ENCODE measurements around the gene GNB5. TPM values are rescaled to one million over a fixed set of nuclear protein-coding genes. Genes with fewer than 3 reads are reported as not detected.

GNB5 gene
- total and polyA plus RNA-seq, 2 experiments from 2014 or later = 21.3 to 21.6 TPM

DNA sequence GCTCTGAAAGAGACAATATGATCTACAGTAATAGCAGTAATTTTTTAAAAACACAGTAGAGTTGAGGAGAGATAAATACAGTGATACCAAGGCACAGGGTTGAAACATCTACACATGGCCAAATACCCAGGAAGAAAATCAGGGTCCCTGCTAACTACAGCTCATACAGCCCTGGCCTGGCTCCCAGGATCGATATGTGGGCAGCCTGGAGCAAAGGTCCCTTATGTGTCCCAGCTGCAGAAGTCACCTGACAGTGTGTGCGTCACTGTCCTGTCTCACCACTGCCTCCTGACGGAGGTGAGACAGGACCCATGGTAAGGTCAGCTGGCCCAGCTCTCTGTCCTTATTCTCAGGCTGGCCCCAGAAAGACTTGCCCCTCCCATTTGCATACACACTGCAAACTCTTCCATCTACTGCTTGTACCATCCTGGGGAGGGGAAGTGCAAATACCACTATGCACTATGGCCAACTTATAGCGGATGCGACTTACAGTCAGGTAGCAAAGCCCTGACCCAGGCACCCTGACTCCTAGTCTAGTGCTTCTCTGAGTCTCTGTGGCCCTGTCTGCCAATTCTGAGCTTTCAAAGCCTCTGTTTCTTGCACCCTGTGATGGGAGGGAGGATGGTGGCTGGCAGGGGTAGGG is 56.6 kb downstream of the GNB5 start:
- no peak overlapping the region for H2AFZ ChIP-seq
- no peaks in the 10 kb centered on the region for H3K9me2 ChIP-seq (replicated peaks; ENCODE audit: insufficient read depth)
- DNase-seq (ENCODE audit: low spot score) = peak; percentile 61
- no peaks in the 10 kb centered on the region for H3K27me3 ChIP-seq
- H3K79me2 ChIP-seq = no peaks in the 10 kb centered on the region
- peaks cover 16% of the 10 kb centered on the region for H3K4me1 ChIP-seq (ENCODE audit: insufficient read depth)
- TF ChIP-seq EZH2 (IDR thresholded peaks at IDR 0.05; ENCODE audit: borderline replicate concordance) (no peak), EZH2phosphoT487 (IDR thresholded peaks at IDR 0.05; ENCODE audit: low read depth, severe bottlenecking, unreplicated experiment) (no peak)
- TF ChIP-seq, protein P1, sequence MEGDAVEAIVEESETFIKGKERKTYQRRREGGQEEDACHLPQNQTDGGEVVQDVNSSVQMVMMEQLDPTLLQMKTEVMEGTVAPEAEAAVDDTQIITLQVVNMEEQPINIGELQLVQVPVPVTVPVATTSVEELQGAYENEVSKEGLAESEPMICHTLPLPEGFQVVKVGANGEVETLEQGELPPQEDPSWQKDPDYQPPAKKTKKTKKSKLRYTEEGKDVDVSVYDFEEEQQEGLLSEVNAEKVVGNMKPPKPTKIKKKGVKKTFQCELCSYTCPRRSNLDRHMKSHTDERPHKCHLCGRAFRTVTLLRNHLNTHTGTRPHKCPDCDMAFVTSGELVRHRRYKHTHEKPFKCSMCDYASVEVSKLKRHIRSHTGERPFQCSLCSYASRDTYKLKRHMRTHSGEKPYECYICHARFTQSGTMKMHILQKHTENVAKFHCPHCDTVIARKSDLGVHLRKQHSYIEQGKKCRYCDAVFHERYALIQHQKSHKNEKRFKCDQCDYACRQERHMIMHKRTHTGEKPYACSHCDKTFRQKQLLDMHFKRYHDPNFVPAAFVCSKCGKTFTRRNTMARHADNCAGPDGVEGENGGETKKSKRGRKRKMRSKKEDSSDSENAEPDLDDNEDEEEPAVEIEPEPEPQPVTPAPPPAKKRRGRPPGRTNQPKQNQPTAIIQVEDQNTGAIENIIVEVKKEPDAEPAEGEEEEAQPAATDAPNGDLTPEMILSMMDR (IDR thresholded peaks at IDR 0.05; ENCODE audit: poor library complexity) = no peak
- H3K4me3 ChIP-seq = no peak overlapping the region
- H3K4me2 ChIP-seq = no peak overlapping the region
- no peaks in the 10 kb centered on the region for H3K9me3 ChIP-seq (ENCODE audit: low read depth)
- peak overlapping the region; percentile 61 for H3K27ac ChIP-seq
- H3K36me3 ChIP-seq (replicated peaks; ENCODE audit: insufficient read depth, low read depth) = no peaks in the 10 kb centered on the region
- H4K20me1 ChIP-seq (ENCODE audit: insufficient read depth, poor library complexity, severe bottlenecking) = no peaks in the 10 kb centered on the region
- WGBS (ENCODE audit: low lambda C conversion rate, missing lambda C conversion rate) = 88% methylated on average over 5 of the region's 5 CpGs

DNA sequence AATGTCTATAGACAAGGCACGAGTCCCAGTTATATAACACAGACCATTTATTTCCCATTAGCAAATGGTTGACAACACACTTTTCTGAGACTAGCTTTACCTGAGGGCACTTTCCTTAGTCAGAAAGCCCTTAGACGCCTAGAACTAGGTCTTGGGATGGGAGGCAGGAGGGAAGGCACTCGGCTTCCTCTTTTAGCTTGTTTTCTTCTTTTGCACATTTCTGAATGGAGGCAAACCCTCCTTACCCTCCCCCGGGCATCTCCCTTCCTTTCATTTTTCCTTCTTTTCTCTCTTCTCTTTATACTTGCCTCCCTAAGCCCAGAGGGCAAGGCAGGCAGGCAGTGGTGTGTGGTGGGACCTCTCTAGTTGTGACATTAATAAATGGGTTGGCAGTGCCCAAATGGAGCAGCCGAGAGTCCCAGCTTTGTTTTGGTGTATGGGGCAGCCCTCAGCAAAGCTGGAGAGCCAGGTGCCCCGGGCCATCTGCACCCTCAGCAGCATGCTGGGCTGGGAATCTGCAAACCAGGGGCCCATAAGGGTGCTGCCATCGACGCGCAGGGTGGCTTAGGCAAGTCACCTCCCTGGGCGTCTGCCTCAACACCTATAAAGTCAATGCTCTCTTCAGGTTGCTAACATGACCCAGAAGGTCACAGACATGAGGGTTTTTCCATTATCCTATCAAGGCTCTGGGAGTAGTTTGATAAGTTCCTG is 57.5 kb downstream of the GNB5 start:
- Histone ChIP-seq H3K4me2 (no peak overlapping the region), H3K9me2 (replicated peaks; ENCODE audit: insufficient read depth) (no peaks in the 10 kb centered on the region), H3K4me3 (no peak overlapping the region), H2AFZ (no peak overlapping the region), H3K36me3 (replicated peaks; ENCODE audit: insufficient read depth, low read depth) (no peaks in the 10 kb centered on the region), H4K20me1 (ENCODE audit: insufficient read depth, poor library complexity, severe bottlenecking) (no peaks in the 10 kb centered on the region), H3K27ac (peak overlapping the region; percentile 61), H3K4me1 (ENCODE audit: insufficient read depth) (peaks cover 16% of the 10 kb centered on the region), H3K9me3 (ENCODE audit: low read depth) (no peaks in the 10 kb centered on the region), H3K27me3 (no peaks in the 10 kb centered on the region), H3K79me2 (no peaks in the 10 kb centered on the region)
- TF ChIP-seq EZH2phosphoT487 (IDR thresholded peaks at IDR 0.05; ENCODE audit: low read depth, severe bottlenecking, unreplicated experiment) = no peak
- TF ChIP-seq, protein P1 (IDR thresholded peaks at IDR 0.05; ENCODE audit: poor library complexity) = no peak
- DNase-seq (ENCODE audit: low spot score) = no peak
- WGBS (ENCODE audit: low lambda C conversion rate, missing lambda C conversion rate) = 96% methylated on average over 10 of the region's 10 CpGs

DNA sequence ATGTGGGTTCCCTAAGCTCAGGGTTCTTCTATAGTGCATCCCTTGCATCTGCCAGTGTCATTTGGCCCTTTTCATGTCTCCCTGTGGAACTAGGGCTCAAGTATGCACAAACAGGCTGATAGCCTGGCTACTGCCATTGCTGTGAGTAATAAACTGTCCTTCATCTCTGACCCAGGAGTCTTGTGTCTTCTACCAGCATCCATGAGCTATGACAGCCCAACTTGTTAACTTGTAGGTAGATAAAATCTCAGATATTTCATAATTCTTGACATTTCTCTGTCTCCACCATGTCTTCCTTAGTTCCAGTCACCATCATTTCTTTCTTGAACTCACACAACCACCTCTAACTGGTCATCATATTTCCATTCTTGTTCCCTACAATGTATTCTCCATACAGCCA is 59.1 kb downstream of the GNB5 start:
- peaks cover 10% of the 10 kb centered on the region for H3K4me1 ChIP-seq (ENCODE audit: insufficient read depth)
- H3K79me2 ChIP-seq = no peaks in the 10 kb centered on the region
- H4K20me1 ChIP-seq (ENCODE audit: insufficient read depth, poor library complexity, severe bottlenecking) = no peaks in the 10 kb centered on the region
- TF ChIP-seq, protein P1 (IDR thresholded peaks at IDR 0.05; ENCODE audit: poor library complexity) = no peak
- TF ChIP-seq EZH2phosphoT487 (IDR thresholded peaks at IDR 0.05; ENCODE audit: low read depth, severe bottlenecking, unreplicated experiment) (no peak), EZH2 (IDR thresholded peaks at IDR 0.05; ENCODE audit: borderline replicate concordance) (no peak)
- H3K4me3 ChIP-seq = no peak overlapping the region
- H3K9me3 ChIP-seq (ENCODE audit: low read depth) = no peaks in the 10 kb centered on the region
- no peaks in the 10 kb centered on the region for H3K27me3 ChIP-seq
- H3K36me3 ChIP-seq (replicated peaks; ENCODE audit: insufficient read depth, low read depth) = no peaks in the 10 kb centered on the region
- H3K4me2 ChIP-seq = no peak overlapping the region
- no peaks in the 10 kb centered on the region for H3K9me2 ChIP-seq (replicated peaks; ENCODE audit: insufficient read depth)
- H2AFZ ChIP-seq = no peak overlapping the region
- no peak for DNase-seq (ENCODE audit: low spot score)
- no peak overlapping the region for H3K27ac ChIP-seq

Measured in hepatocyte (in vitro differentiated cells).